Tibial nerve (tissue), 4 donors: ENCODE data around the gene ZACN. TPM values are rescaled to one million over a fixed set of nuclear protein-coding genes. Genes with fewer than 3 reads are reported as not detected.

Experiments used
- DNase-seq, 2 donors: peaks; one replicate each; pipeline ENCODE4 v3.0.0-alpha.2; 2019; ENCODE audit warnings: low spot score in 2 of 2
- H3K27ac ChIP-seq, 4 donors: fragments of 200-600 bp; sonication (generic) in 3 of 4; one replicate each; pipeline ENCODE4 v1.5.1; 2017 to 2019; ENCODE audit warnings: mild to moderate bottlenecking in 1 of 4
- H3K27me3 ChIP-seq, 2 donors: fragments of 200-600 bp; sonication (generic) in 1 of 2; one replicate each; pipeline versions ENCODE4 v1.5.1 to v1.6.0; 2017 to 2019
- H3K36me3 ChIP-seq, 3 donors: fragments of 200-600 bp; sonication (generic); one replicate each; pipeline ENCODE4 v1.5.1; 2018 to 2019
- H3K4me1 ChIP-seq, 4 donors: fragments of 200-600 bp; sonication (generic) in 3 of 4; one replicate each; pipeline ENCODE4 v1.5.1; 2017 to 2019
- H3K4me3 ChIP-seq, 4 donors: fragments of 200-600 bp; sonication (generic) in 3 of 4; one replicate each; pipeline ENCODE4 v1.5.1; 2017 to 2019; ENCODE audit warnings: mild to moderate bottlenecking in 1 of 4, moderate library complexity in 1 of 4
- H3K9me3 ChIP-seq, 4 donors: fragments of 200-600 bp; sonication (generic) in 3 of 4; one replicate each; pipeline ENCODE4 v1.5.1; 2017 to 2019
- EP300 ChIP-seq, 2 donors: sonication (generic); formaldehyde crosslinking; IDR thresholded peaks; one replicate each; pipeline ENCODE4 v1.6.1; 2017; ENCODE audit warnings: antibody characterized with exemption in 2 of 2, mild to moderate bottlenecking in 1 of 2
- POLR2A ChIP-seq, 2 donors: fragments of 450-650 bp; IDR thresholded peaks; one replicate each; pipeline ENCODE4 v1.6.1; 2017; ENCODE audit warnings: antibody characterized with exemption in 2 of 2, mild to moderate bottlenecking in 2 of 2, moderate library complexity in 2 of 2
- WGBS, 2 donors: methylation state at CpG; one replicate each; pipeline ENCODE4 v1.1.5; 2018; 5-methylcytosine and 5-hydroxymethylcytosine counted together
- total RNA-seq, 4 donors: library from RNA; depleted of rRNA; stranded (reverse); fragments of >200 nt; gene quantifications; one replicate each; pipeline ENCODE4 v1.1.0, GENCODE V29; 2016
- TF ChIP-seq, protein P1 (sequence below), 5 experiments: fragments of 200-600 bp in 3 of 5; fragments of 450-650 bp in 2 of 5; sonication (generic) in 3 of 5; IDR thresholded peaks; one replicate each; pipeline ENCODE4 v1.5.1; 2016 to 2019; ENCODE audit warnings: antibody characterized with exemption in 5 of 5, mild to moderate bottlenecking in 3 of 5, moderate library complexity in 2 of 5

Gene ZACN
- total RNA-seq, 4 donors from 2014 or later: not detected

- H3K27me3 ChIP-seq: no peaks in the 10 kb centered on the region
- H3K36me3 ChIP-seq: peaks cover 0 to 91% (median 24%) of the 10 kb centered on the region in 3 donors
- no peak overlapping the region for H3K4me3 ChIP-seq
- TF ChIP-seq, protein P1, sequence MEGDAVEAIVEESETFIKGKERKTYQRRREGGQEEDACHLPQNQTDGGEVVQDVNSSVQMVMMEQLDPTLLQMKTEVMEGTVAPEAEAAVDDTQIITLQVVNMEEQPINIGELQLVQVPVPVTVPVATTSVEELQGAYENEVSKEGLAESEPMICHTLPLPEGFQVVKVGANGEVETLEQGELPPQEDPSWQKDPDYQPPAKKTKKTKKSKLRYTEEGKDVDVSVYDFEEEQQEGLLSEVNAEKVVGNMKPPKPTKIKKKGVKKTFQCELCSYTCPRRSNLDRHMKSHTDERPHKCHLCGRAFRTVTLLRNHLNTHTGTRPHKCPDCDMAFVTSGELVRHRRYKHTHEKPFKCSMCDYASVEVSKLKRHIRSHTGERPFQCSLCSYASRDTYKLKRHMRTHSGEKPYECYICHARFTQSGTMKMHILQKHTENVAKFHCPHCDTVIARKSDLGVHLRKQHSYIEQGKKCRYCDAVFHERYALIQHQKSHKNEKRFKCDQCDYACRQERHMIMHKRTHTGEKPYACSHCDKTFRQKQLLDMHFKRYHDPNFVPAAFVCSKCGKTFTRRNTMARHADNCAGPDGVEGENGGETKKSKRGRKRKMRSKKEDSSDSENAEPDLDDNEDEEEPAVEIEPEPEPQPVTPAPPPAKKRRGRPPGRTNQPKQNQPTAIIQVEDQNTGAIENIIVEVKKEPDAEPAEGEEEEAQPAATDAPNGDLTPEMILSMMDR (IDR thresholded peaks at IDR 0.05): no peak
- TF ChIP-seq POLR2A (IDR thresholded peaks at IDR 0.05): no peak
- TF ChIP-seq EP300 (IDR thresholded peaks at IDR 0.05): no peak
- H3K27ac ChIP-seq: no peak overlapping the region
- DNase-seq: no peak
- peaks cover 0 to 15% (median 7%) of the 10 kb centered on the region in 4 donors for H3K4me1 ChIP-seq
- H3K9me3 ChIP-seq: no peaks in the 10 kb centered on the region
- 89 to 90% methylated on average over 19 of the region's 19 CpGs for WGBS, 2 donors
These were observed 18.8 kb downstream of the ZACN start for GRCh38 chr17:76097716-76098295.

DNA sequence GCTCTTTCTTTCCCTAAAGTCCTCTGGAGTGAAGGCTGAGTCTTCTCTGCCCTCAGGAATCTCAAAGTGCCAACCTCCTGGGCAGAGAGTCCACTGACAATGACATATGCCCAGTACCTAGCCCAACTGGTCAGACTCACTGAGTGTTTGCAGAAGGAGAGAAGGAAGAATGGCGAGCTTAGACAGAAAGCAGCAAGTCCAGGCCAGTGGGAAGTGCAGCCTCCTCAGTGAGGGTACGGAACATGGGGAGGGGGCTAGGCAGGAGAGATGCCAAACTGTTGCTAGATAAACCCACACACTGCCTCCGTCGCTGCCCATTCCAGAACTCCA is 23.9 kb downstream of the ZACN start:
- peak overlapping the region; percentile 19 to 85 (median 82) for H3K27ac ChIP-seq
- H3K4me3 ChIP-seq: peak overlapping the region; percentile 64 to 82 (median 70)
- peaks cover 0 to 25% (median 12%) of the 10 kb centered on the region in 4 donors for H3K4me1 ChIP-seq
- WGBS, 2 donors: 0 to 2% methylated on average over 2 to 4 of the region's 4 CpGs
- H3K27me3 ChIP-seq: no peaks in the 10 kb centered on the region
- no peak for TF ChIP-seq POLR2A (IDR thresholded peaks at IDR 0.05)
- TF ChIP-seq, protein P1 (IDR thresholded peaks at IDR 0.05): no peak
- no peak for TF ChIP-seq EP300 (IDR thresholded peaks at IDR 0.05)
- no peak for DNase-seq
- peaks cover 0 to 40% (median 0%) of the 10 kb centered on the region in 3 donors for H3K36me3 ChIP-seq
- H3K9me3 ChIP-seq: no peaks in the 10 kb centered on the region

GRCh38 chr17:76103274-76104139 is 24.5 kb downstream of the ZACN start, which contains the start of gene EXOC7:
Gene EXOC7 (minus strand): TSS chr17:76103787. CDS start chr17:76103692, 95 bp downstream.
- Histone ChIP-seq H3K27ac (peak within 1 kb of the TSS; percentile 19 to 85 (median 82)), H3K9me3 (no peaks in the 10 kb centered on the region), H3K27me3 (no peaks in the 10 kb centered on the region), H3K4me1 (peaks cover 0 to 25% (median 12%) of the 10 kb centered on the region in 4 donors), H3K36me3 (peaks cover 0 to 34% (median 0%) of the 10 kb centered on the region in 3 donors), H3K4me3 (peak within 1 kb of the TSS; percentile 64 to 82 (median 70))
- peak; percentile 88 to 91 for DNase-seq
- WGBS, 2 donors: 4 to 5% methylated on average over 47 to 48 of the region's 55 CpGs
- TF ChIP-seq POLR2A (IDR thresholded peaks at IDR 0.05): peak in 1 of 2 donors; percentile 45
- TF ChIP-seq, protein P1 (IDR thresholded peaks at IDR 0.05): peak in 2 of 5 experiments; percentile 32 to 33
- TF ChIP-seq EP300 (IDR thresholded peaks at IDR 0.05): peak; percentile 72 to 85

DNA sequence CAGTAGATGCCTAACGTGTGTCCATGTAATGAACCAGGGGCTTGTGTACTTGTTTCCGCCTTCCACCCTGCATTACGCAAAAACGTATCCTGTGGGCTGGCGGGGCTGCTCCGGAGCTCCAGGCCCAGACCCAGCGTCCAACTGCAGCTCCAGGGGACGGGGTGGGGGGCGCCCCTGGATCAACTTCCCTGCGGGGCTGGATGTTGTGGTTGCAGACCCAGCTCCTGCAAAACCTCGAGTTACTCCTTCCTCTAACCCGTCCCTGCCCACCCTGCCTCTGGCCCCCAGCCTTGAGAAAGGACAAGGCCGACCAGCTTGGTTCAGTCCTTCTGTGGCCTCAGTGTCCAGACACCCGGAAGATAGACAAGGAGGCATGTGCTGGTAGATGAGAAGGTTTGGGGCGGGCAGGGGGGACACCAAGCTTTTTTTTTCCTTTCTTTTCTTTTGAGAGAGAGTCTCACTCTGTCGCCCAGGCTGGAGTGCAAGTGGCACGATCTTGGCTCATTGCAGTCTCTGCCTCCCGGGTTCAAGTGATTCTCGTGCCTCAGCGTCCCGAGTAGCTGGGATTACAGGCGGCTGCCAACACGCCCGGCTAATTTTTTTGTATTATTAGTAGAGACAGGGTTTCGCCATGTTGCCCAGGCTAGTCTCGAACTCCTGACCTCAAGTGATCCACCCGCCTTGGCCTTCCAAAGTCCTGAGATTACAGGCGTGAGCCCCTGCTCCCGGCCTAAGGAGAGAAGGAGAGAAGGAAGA is 25.3 kb downstream of the ZACN start:
- no peak for TF ChIP-seq EP300 (IDR thresholded peaks at IDR 0.05)
- no peak for TF ChIP-seq POLR2A (IDR thresholded peaks at IDR 0.05)
- Histone ChIP-seq H3K27me3 (no peaks in the 10 kb centered on the region), H3K4me1 (peaks cover 0 to 25% (median 12%) of the 10 kb centered on the region in 4 donors), H3K27ac (peak overlapping the region; percentile 19 to 85 (median 82)), H3K36me3 (peaks cover 0 to 26% (median 0%) of the 10 kb centered on the region in 3 donors), H3K9me3 (no peaks in the 10 kb centered on the region), H3K4me3 (peak overlapping the region; percentile 64 to 82 (median 70))
- 85 to 88% methylated on average over 25 to 29 of the region's 29 CpGs for WGBS, 2 donors
- DNase-seq: no peak

DNA sequence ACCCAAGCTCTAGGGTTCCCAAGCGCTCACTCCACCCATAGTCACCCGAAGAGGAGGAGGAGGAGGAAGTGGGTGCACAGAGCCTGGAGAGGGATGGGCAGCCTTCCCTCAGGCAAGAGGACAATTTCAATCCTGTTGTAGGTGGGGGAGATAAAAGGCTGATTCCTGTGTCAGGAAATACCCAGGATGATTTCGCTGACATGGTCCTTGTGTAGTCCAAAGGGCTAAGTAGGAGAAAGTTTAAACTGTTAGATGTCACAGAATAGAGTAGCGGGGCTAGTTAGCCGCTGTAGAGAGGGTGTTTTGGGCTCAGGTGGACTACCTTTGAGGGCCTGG is 25.9 kb downstream of the ZACN start:
- Histone ChIP-seq H3K36me3 (peaks cover 0 to 21% (median 0%) of the 10 kb centered on the region in 3 donors), H3K27ac (no peak overlapping the region), H3K27me3 (no peaks in the 10 kb centered on the region), H3K4me3 (no peak overlapping the region), H3K4me1 (peaks cover 0 to 25% (median 12%) of the 10 kb centered on the region in 4 donors), H3K9me3 (no peaks in the 10 kb centered on the region)
- no peak for DNase-seq
- TF ChIP-seq, protein P1 (IDR thresholded peaks at IDR 0.05): no peak
- no peak for TF ChIP-seq POLR2A (IDR thresholded peaks at IDR 0.05)
- no peak for TF ChIP-seq EP300 (IDR thresholded peaks at IDR 0.05)
- WGBS, 2 donors: 77 to 78% methylated on average over 5 of the region's 5 CpGs
